Kidney (tissue), 14 donors: Measurements from ENCODE around the gene GFER. TPM values are rescaled to one million over a fixed set of nuclear protein-coding genes. Genes with fewer than 3 reads are reported as not detected.

Source experiments
- DNase-seq, 5 donors: peaks; one replicate each; pipeline ENCODE4 v3.0.0-alpha.2; 2013 to 2020
- FAIRE-seq: peaks from 2 replicates; lab custom pipeline; 2012; peaks lifted over from hg19 to GRCh38; lab: Jason Lieb, UNC
- H3K27ac ChIP-seq, 2 donors: one replicate each; pipeline ENCODE4 v1.7.0; 2013; ENCODE audit warnings: low read depth in 2 of 2, low read length in 2 of 2, inconsistent platforms in 1 of 2
- H3K27me3 ChIP-seq: one replicate; pipeline ENCODE4 v1.7.1; 2013; ENCODE audit warnings: low read length, inconsistent platforms; ENCODE audit not compliant: control insufficient read depth, insufficient read depth
- H3K36me3 ChIP-seq, 3 donors: one replicate each; pipeline versions ENCODE4 v1.7.0 to v1.7.1; 2013; ENCODE audit warnings: low read length in 3 of 3, control low read depth in 1 of 3, inconsistent platforms in 1 of 3; ENCODE audit not compliant: insufficient read depth in 3 of 3, control insufficient read depth in 2 of 3
- H3K4me1 ChIP-seq, 3 donors: one replicate each; pipeline versions ENCODE4 v1.7.0 to v1.7.1; 2013; ENCODE audit warnings: low read length in 3 of 3, inconsistent platforms in 1 of 3, low read depth in 1 of 3; ENCODE audit not compliant: control insufficient read depth in 2 of 3, insufficient read depth in 2 of 3
- H3K4me3 ChIP-seq, 3 donors: one replicate each; pipeline versions ENCODE4 v1.7.0 to v1.8.1; 2013; ENCODE audit warnings: low read length in 3 of 3, control low read depth in 1 of 3, inconsistent platforms in 1 of 3
- H3K9ac ChIP-seq, 3 donors: one replicate each; pipeline versions ENCODE4 v1.7.0 to v1.7.1; 2013; ENCODE audit warnings: low read length in 3 of 3, control low read depth in 1 of 3, inconsistent platforms in 1 of 3
- H3K9me3 ChIP-seq, 3 donors: one replicate each; pipeline versions ENCODE4 v1.7.0 to v1.7.1; 2013; ENCODE audit warnings: low read length in 3 of 3, control low read depth in 1 of 3, inconsistent platforms in 1 of 3; ENCODE audit not compliant: control insufficient read depth in 2 of 3, insufficient read depth in 1 of 3
- intact Hi-C: fragments of 100-400 bp; cut with DNase I; formaldehyde crosslinking; loops from one replicate; pipeline ENCODE4 v1.11.1; 2022
- polyA plus RNA-seq: library from polyadenylated mRNA; stranded (reverse); fragments of 350-450 nt; fragmentation: Illumina TruSeq; extraction: RNeasy Lipid Tissue Mini Kit (QIAGEN cat#74804); gene quantifications from one replicate; pipeline ENCODE4 v1.2.3, GENCODE V29; 2014; ENCODE audit warnings: low read depth, low replicate concordance; ENCODE audit not compliant: insufficient read depth
- total RNA-seq: library from RNA; stranded (reverse); fragmentation: NEBNext Ultra II Directional; extraction: Animal tissue kit (Norgen Biotek cat#: 25700); gene quantifications from one replicate; pipeline ENCODE4 v1.2.1, GENCODE V29; 2021
- TF ChIP-seq, protein P1 (sequence below): IDR thresholded peaks from 3 replicates; pipeline ENCODE4 v1.5.1; 2012; ENCODE audit warnings: mild to moderate bottlenecking, moderate library complexity, borderline replicate concordance; ENCODE audit not compliant: insufficient read depth; ENCODE audit errors: extremely low read depth
- donor health status: control.
- donor health status: control.
- donor health status: control.
- donor health status: control.
- donor health status: control.
- donor health status: DM: yes; HTN: yes; CAD: no.
- donor health status: Normal renal cell carcinoma (clear cell type).

Gene GFER
- total and polyA plus RNA-seq, 2 donors from 2014 or later, result 25.0 to 45.6 TPM

DNA sequence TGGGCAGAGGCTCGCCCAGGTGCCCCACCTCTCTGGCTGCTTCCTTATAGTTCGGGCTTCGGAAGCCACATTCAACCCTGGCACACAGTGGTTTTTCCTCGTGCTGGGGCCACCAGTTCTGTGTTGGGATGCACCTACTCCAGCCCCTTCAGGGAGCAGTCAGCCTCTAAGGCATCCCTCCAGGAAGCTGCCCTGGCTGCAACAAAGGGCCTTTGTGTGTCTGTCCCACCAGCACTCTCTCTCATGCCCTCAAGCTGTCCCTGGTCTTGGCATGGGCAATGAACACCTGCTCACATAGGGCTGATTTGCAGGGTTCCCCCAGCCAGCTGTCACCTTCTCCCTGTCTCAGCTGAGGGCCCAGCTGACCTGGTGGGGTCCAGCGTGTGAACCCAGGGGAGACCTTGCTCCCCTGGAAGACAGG lies 2.0 kb upstream of the GFER start:
- H3K9ac ChIP-seq, result no peak overlapping the region
- H3K9me3 ChIP-seq, result no peaks in the 10 kb centered on the region
- H3K27ac ChIP-seq, result no peak overlapping the region
- peaks cover 0 to 18% (median 8%) of the 10 kb centered on the region in 3 donors for H3K4me1 ChIP-seq
- peak in 1 of 5 donors; percentile 8 for DNase-seq
- peaks cover 0 to 13% (median 8%) of the 10 kb centered on the region in 3 donors for H3K36me3 ChIP-seq
- intact Hi-C loops, result no loop called here
- H3K4me3 ChIP-seq, result no peak overlapping the region
- no peak for FAIRE-seq
- TF ChIP-seq, protein P1, sequence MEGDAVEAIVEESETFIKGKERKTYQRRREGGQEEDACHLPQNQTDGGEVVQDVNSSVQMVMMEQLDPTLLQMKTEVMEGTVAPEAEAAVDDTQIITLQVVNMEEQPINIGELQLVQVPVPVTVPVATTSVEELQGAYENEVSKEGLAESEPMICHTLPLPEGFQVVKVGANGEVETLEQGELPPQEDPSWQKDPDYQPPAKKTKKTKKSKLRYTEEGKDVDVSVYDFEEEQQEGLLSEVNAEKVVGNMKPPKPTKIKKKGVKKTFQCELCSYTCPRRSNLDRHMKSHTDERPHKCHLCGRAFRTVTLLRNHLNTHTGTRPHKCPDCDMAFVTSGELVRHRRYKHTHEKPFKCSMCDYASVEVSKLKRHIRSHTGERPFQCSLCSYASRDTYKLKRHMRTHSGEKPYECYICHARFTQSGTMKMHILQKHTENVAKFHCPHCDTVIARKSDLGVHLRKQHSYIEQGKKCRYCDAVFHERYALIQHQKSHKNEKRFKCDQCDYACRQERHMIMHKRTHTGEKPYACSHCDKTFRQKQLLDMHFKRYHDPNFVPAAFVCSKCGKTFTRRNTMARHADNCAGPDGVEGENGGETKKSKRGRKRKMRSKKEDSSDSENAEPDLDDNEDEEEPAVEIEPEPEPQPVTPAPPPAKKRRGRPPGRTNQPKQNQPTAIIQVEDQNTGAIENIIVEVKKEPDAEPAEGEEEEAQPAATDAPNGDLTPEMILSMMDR, result no peak
- peaks cover 34% of the 10 kb centered on the region for H3K27me3 ChIP-seq

DNA sequence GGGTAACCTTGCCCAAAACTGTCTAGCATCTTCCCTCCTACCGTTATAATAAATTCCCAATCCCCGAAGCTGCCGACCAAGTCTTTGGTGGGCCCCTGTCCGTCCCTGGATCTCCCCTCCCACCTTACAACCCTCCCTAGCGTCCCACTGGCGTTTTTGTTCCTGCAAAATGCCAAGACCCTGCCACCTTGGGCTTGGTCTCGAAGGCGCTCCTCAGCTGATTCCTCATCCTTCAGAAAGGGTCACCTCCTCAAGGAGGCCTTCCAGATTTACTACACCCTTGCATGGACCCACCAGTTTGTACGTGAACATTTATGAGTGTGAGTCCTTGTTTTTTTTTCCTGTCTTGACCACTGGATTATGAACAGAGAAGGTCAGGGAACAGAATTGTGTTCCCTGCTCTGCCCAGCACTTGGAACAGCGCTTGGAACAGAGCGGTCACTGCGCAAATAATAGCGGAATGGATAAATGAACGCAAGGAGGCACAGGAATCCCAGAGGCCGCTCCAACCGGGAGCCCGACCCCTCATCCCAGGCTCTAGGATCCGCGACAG lies 926 bp upstream of the GFER start:
- intact Hi-C loops, result no loop called here

DNA sequence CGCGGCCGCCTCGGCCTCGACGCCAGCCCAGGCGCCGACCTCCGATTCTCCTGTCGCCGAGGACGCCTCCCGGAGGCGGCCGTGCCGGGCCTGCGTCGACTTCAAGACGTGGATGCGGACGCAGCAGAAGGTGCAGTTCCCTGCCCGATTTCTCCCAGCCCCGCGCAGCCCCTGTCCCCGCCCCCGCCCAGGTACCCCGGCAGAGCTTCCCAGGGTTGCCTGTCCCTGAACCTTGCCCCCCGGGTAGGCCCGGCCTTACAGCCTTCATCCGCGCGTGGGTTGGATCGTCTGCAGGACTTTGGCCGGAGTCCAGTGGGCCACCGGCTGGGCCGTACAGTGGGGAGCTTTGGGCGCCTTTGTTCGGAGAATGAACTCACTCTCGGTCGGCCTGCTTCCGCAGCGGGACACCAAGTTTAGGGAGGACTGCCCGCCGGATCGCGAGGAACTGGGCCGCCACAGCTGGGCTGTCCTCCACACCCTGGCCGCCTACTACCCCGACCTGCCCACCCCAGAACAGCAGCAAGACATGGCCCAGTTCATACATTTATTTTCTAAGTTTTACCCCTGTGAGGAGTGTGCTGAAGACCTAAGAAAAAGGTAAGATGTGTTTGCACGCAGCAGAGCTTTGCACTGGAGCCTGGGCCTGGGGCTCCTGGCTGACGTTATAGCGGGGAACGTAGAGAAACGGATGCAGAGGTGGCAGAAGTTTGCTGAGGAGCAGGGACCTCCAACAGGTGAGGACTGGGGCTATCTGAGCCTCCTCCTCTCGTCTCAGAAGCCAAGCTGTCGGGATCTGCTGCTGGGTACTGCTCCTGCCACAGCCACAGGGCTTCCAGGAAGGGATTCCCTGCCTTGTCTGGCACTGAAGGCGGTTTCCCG lies 593 bp downstream of the GFER start:
- peak overlapping the region in 2 of 3 donors; percentile 8 to 67 for H3K9ac ChIP-seq
- peaks cover 0 to 21% (median 8%) of the 10 kb centered on the region in 3 donors for H3K4me1 ChIP-seq
- peaks cover 0 to 12% (median 8%) of the 10 kb centered on the region in 3 donors for H3K36me3 ChIP-seq
- peak overlapping the region; percentile 1 to 67 (median 56) for H3K4me3 ChIP-seq
- peak overlapping the region in 1 of 2 donors; percentile 51 for H3K27ac ChIP-seq
- FAIRE-seq (no peak), DNase-seq (peak in 3 of 5 donors; percentile 29 to 84 (median 45))
- H3K27me3 ChIP-seq, result peaks cover 43% of the 10 kb centered on the region
- H3K9me3 ChIP-seq, result no peaks in the 10 kb centered on the region
- intact Hi-C loops, result no loop called here
- TF ChIP-seq, protein P1, result no peak

More for the DNA sequence above, 926 bp upstream of the GFER start:
- peaks cover 0 to 18% (median 8%) of the 10 kb centered on the region in 3 donors for H3K4me1 ChIP-seq
- H3K36me3 ChIP-seq, result peaks cover 0 to 12% (median 8%) of the 10 kb centered on the region in 3 donors
- no peak overlapping the region for H3K27ac ChIP-seq
- FAIRE-seq (no peak), DNase-seq (no peak)
- TF ChIP-seq, protein P1, result no peak
- peak overlapping the region in 2 of 3 donors; percentile 49 to 66 for H3K4me3 ChIP-seq
- H3K9me3 ChIP-seq, result no peaks in the 10 kb centered on the region
- no peak overlapping the region for H3K9ac ChIP-seq
- peaks cover 34% of the 10 kb centered on the region for H3K27me3 ChIP-seq
